Esophagus squamous epithelium (tissue), 4 donors: ENCODE results near the gene GINS3.

Source experiments
- CTCF ChIP-seq, 6 experiments: fragments of 450-650 bp in 4 of 6; fragments of 200-600 bp in 2 of 6; sonication (generic) in 2 of 6; IDR thresholded peaks; one replicate each; pipeline ENCODE4 v1.5.1; 2016 to 2019; ENCODE audit warnings: antibody characterized with exemption in 6 of 6, mild to moderate bottlenecking in 4 of 6, moderate library complexity in 4 of 6
- POLR2A ChIP-seq, 4 donors: fragments of 450-650 bp; IDR thresholded peaks; one replicate each; pipeline ENCODE4 v1.6.1; 2017; ENCODE audit warnings: antibody characterized with exemption in 4 of 4, mild to moderate bottlenecking in 4 of 4, moderate library complexity in 3 of 4

GRCh38 chr16:58375386-58375785, 16.9 kb upstream of the GINS3 start:
- TF ChIP-seq CTCF (IDR thresholded peaks at IDR 0.05) = no peak
- TF ChIP-seq POLR2A (IDR thresholded peaks at IDR 0.05) = no peak
